Measurements from ENCODE around the gene APPBP2. TPM values are rescaled to one million over a fixed set of nuclear protein-coding genes. Genes with fewer than 3 reads are reported as not detected.

APPBP2 gene
- total and polyA plus RNA-seq, 2 of the 8 experiments (the other 6 are each of a cell fraction or from before 2014, with no cell fraction given): 3.3 to 18.0 TPM

GRCh38 chr17:60526726-60527125 lies 684 bp upstream of the APPBP2 start (continued):
- no peak for TF ChIP-seq CTBP2 (IDR thresholded peaks at IDR 0.05; ENCODE audit: borderline replicate concordance, insufficient read depth, insufficient read length, low read length)
- TF ChIP-seq CHD1 (IDR thresholded peaks at IDR 0.05; ENCODE audit: low read depth, low read length): no peak
- TF ChIP-seq NRF1 (IDR thresholded peaks at IDR 0.05; ENCODE audit: low read depth, low read length): no peak
- TF ChIP-seq ATF2 (IDR thresholded peaks at IDR 0.05; ENCODE audit: low read length): no peak
- no peak for TF ChIP-seq ASH2L (IDR thresholded peaks at IDR 0.05; ENCODE audit: low read length)
- TF ChIP-seq RFX5 (IDR thresholded peaks at IDR 0.05; ENCODE audit: borderline replicate concordance, low read depth, low read length): no peak

Measured in H1 (cell line).